Fibroblast of skin of right quadriceps (primary cell): Measurements from ENCODE around the gene CD72.
"Not testable (repeated sequence)": the region's sequence is repeated elsewhere in the genome, so short reads cannot be mapped to it uniquely, and the experiment has no call there.

Experiments
- DNase-seq: peaks from one replicate; pipeline ENCODE4 v3.0.0-alpha.2; 2013

The CD72 gene

GRCh38 chr9:35583521-35583920 lies 34.7 kb downstream of the CD72 start:
- DNase-seq = not testable (repeated sequence)

GRCh38 chr9:35579659-35580227 lies 38.5 kb downstream of the CD72 start:
- not testable (repeated sequence) for DNase-seq

GRCh38 chr9:35579130-35579529 lies 39.1 kb downstream of the CD72 start:
- no peak for DNase-seq

- no peak for DNase-seq
Observed at GRCh38 chr9:35577486-35577885, 40.7 kb downstream of the CD72 start.

DNA sequence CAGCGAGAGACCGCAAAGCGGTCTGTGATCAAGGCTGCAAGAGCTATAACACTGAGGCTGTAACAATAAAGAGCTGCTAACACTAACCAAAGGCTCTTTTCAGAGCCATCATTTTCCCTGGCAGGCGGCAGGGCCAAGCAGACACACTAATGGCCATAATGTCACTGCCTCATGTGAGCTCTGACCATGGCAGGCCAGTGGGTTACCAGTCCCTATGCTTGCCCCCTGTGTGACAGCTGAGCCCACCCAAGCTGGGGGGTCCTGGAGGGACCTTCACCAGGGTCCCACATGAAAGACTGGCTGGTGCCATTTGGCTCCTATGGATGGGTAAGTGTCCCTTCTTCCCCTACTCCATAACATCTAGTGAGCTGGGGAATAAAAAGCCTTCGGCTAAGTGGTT lies 42.7 kb downstream of the CD72 start:
- no peak for DNase-seq

- DNase-seq = no peak
Observed at GRCh38 chr9:35574578-35575122, 43.6 kb downstream of the CD72 start.

DNA sequence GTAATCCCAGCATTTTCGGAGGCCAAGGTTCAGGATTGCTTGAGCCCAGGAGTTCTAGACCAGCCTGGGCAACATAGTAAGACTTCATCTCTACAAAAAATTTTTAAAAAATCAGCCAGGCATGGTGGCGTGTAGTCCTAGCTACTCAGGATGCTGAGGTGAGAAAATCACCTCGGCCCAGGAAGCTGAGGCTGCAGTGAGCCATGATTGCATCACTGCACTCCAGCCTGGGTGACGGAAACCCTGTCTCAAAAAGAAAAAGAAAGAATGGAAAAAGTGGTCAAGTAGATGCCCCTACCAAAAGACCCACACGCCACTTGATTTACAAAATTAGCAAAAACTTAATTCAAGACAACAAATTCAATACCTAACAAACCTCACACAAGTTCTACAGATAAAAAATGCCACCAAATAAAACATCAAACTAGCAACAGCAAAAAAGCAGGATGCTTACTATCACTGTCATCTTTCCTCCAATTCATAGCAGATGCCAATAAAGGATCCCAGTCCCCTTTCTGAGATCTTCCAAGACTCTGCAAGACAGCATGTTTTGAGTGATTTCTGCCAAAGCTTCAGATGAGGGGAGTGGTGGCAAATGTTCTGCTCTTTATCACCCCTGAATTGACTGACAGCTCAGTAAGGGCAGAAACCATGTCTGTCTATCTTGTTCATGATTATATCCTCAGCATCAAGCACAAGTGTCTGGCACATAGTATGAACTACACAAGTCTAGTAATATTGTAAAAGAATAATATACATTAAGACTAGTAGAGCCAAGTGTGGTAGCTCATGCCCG lies 47.3 kb downstream of the CD72 start:
- no peak for DNase-seq

DNA sequence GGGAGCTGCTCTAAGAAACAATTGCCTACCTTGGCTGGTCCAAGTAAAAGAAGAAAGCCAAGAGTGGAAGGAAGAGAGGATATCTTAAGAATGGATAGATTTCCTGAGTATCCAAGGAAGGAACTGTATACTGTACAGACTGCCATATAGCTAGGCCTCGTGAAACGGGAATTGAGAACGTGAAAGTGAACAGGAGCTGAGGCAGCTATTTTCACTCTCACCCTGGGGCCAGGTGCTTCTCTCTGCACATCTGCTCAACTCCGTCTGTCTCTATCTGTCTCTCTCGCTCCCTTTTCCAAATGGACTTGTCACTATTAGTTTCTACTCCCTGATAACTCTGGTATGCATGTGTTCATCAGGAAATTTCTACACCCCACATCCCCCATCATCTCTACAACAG lies 49.0 kb downstream of the CD72 start:
- DNase-seq = no peak

DNA sequence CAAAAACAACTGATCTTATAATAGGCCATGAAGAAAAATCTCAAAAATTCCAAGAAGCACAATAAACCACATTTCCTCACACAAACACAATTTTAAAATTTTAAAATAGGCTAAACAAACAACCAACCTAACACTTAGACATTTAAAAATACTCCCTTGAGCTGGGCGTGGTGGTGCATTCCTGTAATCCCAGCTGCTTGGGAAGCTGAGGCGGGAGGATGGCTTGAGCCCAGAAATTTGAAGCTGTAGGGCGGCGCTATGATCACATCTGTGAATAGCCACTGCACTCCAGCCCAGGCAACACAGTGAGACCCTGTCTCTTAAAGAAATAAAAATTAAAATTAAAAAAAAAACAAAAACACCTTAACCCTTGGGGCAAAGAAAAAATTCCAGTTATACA lies 50.0 kb downstream of the CD72 start:
- DNase-seq = no peak

DNA sequence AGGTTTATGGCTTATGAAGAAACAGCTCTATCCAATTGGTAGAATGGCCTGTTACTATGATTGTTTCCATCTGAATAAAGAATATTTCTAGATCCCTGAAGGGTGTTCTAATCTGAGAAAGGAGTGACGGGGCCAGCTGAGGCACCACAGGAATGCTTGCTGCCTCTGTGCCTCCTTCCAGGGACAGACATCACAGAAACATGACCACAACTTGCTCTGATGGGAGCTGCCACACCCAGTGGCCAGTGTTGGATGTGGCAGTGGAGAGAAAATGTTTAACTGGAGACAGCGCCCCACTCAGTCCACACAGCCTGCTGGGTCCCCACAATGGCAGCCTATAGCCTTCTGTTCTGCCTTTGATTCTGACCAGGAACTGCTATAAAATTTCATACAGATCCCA lies 51.8 kb downstream of the CD72 start:
- peak; percentile 31 for DNase-seq

- no peak for DNase-seq
Observed at GRCh38 chr9:35564658-35565061, 53.6 kb downstream of the CD72 start.

DNA sequence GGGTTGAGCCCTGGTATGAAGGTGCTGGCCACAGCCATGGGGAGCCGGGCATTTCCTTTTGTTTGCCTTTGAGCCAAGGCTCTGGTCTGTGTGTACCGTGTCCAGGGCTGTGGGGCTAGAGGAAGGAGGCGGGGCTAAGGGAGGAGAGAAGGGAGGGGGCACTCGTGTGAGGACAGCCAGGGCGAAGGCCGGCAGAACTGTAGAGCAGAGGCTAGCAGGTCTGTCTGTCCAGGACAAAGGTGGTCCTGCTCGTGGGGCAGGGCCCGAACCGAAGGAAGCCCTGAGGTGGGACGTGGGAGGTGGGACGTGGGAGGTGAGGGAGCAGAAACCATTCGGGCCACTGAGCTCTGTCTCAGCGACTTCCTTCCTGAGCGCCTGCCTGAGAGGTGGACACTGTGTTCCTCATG lies 54.4 kb downstream of the CD72 start:
- DNase-seq = no peak

- no peak for DNase-seq
Observed at GRCh38 chr9:35562895-35563780, 55.1 kb downstream of the CD72 start.

GRCh38 chr9:35561468-35562261 lies 56.5 kb downstream of the CD72 start:
- no peak for DNase-seq

DNA sequence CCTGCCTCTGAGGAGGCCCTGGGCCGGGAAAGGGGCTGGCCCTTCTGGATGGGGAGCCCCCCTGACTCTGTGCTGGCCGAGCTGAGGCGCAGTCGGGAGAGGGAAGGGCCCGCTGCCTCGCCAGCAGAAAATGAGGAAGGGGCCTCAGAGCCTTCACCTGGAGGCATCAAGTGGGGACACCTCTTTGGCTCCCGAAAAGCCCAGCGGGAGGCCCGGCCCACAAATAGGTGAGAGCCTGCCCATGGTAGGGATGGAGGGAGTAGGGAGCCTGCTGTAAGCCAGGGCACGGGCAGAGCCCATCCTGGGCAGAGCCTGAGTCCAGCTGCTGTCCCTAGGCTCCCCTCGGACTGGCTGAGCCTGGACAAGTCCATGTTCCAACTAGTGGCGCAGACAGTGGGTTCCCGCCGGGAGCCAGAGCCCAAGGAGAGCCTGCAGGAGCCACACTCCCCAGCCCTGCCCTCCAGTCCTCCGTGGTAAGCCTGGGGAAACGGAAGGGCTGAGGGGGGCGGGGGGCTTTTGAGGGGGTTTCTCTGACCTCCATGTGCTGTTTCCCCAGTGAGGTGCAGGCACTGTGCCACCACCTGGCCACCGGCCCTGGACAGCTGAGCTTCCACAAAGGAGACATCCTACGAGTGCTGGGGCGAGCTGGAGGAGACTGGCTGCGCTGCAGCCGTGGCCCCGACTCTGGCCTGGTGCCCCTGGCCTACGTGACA lies 57.4 kb downstream of the CD72 start:
- no peak for DNase-seq
